ENCODE data around the gene TOR3A. TPM values are rescaled to one million over a fixed set of nuclear protein-coding genes. Genes with fewer than 3 reads are reported as not detected.

Gene TOR3A
- total and polyA plus RNA-seq, 4 donors, result 14.4 to 44.8 (median 32.0) TPM

GRCh38 chr1:179107706-179108629 lies 26.1 kb downstream of the TOR3A start:
- 76 to 82% methylated on average over 15 of the region's 15 CpGs for WGBS, 2 donors
- no peak for ATAC-seq (ENCODE audit: insufficient read depth, low FRiP score)
- no peak overlapping the region for H3K9ac ChIP-seq (ENCODE audit: insufficient read depth in 1 of 2, low read length in 2 of 2)
- peaks cover 22 to 38% (median 30%) of the 10 kb centered on the region in 4 donors for H3K36me3 ChIP-seq (ENCODE audit: control insufficient read depth in 4 of 4, insufficient read depth in 4 of 4, low read length in 4 of 4)
- no peaks in the 10 kb centered on the region for H3K4me1 ChIP-seq (ENCODE audit: control insufficient read depth in 5 of 5, insufficient read depth in 5 of 5, low read length in 5 of 5)
- H3K27ac ChIP-seq (ENCODE audit: low read depth in 1 of 2, low read length in 1 of 2), result no peak overlapping the region
- DNase-seq, result no peak
- H3K27me3 ChIP-seq (ENCODE audit: control insufficient read depth in 3 of 3, insufficient read depth in 3 of 3, low read length in 2 of 3), result no peaks in the 10 kb centered on the region
- TF ChIP-seq CTCF (IDR thresholded peaks at IDR 0.05; ENCODE audit: control extremely low read depth, extremely low read depth), result no peak
- no peak overlapping the region for H3K4me3 ChIP-seq
- no peaks in the 10 kb centered on the region for H3K9me3 ChIP-seq (ENCODE audit: control insufficient read depth in 4 of 4, insufficient read depth in 3 of 4, low read length in 3 of 4)

DNA sequence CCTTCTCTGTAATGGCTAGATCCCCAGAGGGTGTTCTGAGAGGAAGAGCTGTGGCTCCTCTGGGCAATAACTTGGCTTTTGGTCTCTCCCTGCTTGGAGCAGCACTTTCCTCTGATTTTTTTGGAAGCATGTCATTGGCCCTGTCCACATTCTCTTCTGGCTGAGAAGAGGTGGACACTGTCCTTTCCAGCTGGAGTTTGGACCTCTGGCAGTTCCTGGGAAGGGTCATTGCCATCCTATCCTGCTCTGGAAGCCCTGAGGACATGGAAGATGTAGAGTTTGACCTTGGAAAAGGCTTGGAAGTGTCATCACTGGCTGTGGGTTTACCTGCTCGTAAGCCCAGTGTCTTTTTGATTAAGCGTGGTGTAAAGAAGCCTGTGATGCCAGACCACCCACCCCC lies 26.8 kb downstream of the TOR3A start:
- no peak overlapping the region for H3K4me3 ChIP-seq
- 91 to 96% methylated on average over 2 of the region's 2 CpGs for WGBS, 2 donors
- H3K27me3 ChIP-seq (ENCODE audit: control insufficient read depth in 3 of 3, insufficient read depth in 3 of 3, low read length in 2 of 3), result no peaks in the 10 kb centered on the region
- TF ChIP-seq CTCF (IDR thresholded peaks at IDR 0.05; ENCODE audit: control extremely low read depth, extremely low read depth), result no peak
- DNase-seq (no peak), ATAC-seq (ENCODE audit: insufficient read depth, low FRiP score) (no peak)
- no peak overlapping the region for H3K9ac ChIP-seq (ENCODE audit: insufficient read depth in 1 of 2, low read length in 2 of 2)
- no peaks in the 10 kb centered on the region for H3K9me3 ChIP-seq (ENCODE audit: control insufficient read depth in 4 of 4, insufficient read depth in 3 of 4, low read length in 3 of 4)
- no peaks in the 10 kb centered on the region for H3K4me1 ChIP-seq (ENCODE audit: control insufficient read depth in 5 of 5, insufficient read depth in 5 of 5, low read length in 5 of 5)
- no peak overlapping the region for H3K27ac ChIP-seq (ENCODE audit: low read depth in 1 of 2, low read length in 1 of 2)
- H3K36me3 ChIP-seq (ENCODE audit: control insufficient read depth in 4 of 4, insufficient read depth in 4 of 4, low read length in 4 of 4), result peaks cover 22 to 39% (median 30%) of the 10 kb centered on the region in 4 donors

- WGBS, 2 donors, result 89 to 94% methylated on average over 3 of the region's 3 CpGs
- no peaks in the 10 kb centered on the region for H3K9me3 ChIP-seq (ENCODE audit: control insufficient read depth in 4 of 4, insufficient read depth in 3 of 4, low read length in 3 of 4)
- ATAC-seq (ENCODE audit: insufficient read depth, low FRiP score) (no peak), DNase-seq (no peak)
- peaks cover 9 to 25% (median 18%) of the 10 kb centered on the region in 4 donors for H3K36me3 ChIP-seq (ENCODE audit: control insufficient read depth in 4 of 4, insufficient read depth in 4 of 4, low read length in 4 of 4)
- no peak for TF ChIP-seq CTCF (IDR thresholded peaks at IDR 0.05; ENCODE audit: control extremely low read depth, extremely low read depth)
- no peaks in the 10 kb centered on the region for H3K27me3 ChIP-seq (ENCODE audit: control insufficient read depth in 3 of 3, insufficient read depth in 3 of 3, low read length in 2 of 3)
- no peak overlapping the region for H3K27ac ChIP-seq (ENCODE audit: low read depth in 1 of 2, low read length in 1 of 2)
- H3K9ac ChIP-seq (ENCODE audit: insufficient read depth in 1 of 2, low read length in 2 of 2), result no peak overlapping the region
- H3K4me3 ChIP-seq, result no peak overlapping the region
- no peaks in the 10 kb centered on the region for H3K4me1 ChIP-seq (ENCODE audit: control insufficient read depth in 5 of 5, insufficient read depth in 5 of 5, low read length in 5 of 5)
Observed at GRCh38 chr1:179115181-179115580, 33.3 kb downstream of the TOR3A start.

Measured in lung (tissue), 12 donors.